Smooth muscle cell of the brain vasculature (primary cell): ENCODE results near the gene KCNN3.

Experiments
- DNase-seq: peaks from one replicate; pipeline ENCODE4 v3.0.0-alpha.2; 2012; ENCODE audit warnings: low read depth, low spot score

The KCNN3 gene

GRCh38 chr1:154861607-154862094 lies 8.4 kb downstream of the KCNN3 start:
- DNase-seq, result no peak

- DNase-seq, result no peak
Measured at GRCh38 chr1:154860156-154860870, 9.8 kb downstream of the KCNN3 start.

DNA sequence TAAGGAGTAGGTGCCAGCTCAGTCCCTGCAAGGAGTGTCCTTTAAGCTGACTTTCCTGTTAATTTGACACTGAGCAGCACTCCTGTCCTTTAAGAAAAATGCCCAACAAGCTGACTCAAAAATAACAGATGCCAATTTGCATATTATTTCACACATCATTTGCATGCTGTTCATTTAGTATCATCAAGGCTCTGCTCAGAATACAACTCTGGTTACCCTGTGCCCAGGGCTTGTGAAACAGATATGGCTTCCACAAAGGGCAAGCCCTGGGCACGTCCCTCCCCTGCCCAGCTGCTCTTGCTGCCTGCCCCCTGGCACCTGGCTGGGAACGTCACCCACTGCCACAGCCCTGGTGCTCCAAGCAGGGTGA lies 10.3 kb downstream of the KCNN3 start:
- DNase-seq, result no peak

DNA sequence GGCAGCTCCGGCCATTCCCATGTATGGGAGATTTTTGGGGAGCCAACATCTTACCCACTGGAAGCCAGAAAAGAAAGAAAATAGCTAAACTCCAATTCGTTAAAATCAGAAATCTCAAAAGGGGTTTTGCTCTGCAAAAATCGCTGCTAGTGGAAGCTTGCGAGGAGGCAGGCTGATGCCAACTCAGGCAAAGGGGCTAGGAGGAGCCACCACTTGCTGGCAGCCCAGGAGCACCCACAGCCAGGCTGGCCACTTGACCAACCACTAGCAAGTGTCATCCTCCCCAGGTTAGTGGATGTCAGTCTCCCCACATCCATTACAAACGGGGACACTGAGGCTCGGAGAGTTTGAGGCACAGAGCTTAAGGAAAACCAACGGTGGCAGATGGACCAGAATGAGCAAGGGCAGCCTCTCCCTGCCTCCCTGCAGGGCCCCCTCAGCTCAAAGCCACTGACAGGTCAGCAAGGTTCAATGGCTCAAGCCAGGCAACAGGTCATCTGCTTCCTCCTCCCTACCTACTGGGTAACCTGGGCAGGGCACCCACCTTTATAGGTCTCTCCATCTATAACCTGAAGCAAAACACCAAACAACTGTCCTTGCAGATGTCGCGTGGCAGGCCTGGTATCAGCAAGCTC lies 10.8 kb downstream of the KCNN3 start:
- no peak for DNase-seq

DNA sequence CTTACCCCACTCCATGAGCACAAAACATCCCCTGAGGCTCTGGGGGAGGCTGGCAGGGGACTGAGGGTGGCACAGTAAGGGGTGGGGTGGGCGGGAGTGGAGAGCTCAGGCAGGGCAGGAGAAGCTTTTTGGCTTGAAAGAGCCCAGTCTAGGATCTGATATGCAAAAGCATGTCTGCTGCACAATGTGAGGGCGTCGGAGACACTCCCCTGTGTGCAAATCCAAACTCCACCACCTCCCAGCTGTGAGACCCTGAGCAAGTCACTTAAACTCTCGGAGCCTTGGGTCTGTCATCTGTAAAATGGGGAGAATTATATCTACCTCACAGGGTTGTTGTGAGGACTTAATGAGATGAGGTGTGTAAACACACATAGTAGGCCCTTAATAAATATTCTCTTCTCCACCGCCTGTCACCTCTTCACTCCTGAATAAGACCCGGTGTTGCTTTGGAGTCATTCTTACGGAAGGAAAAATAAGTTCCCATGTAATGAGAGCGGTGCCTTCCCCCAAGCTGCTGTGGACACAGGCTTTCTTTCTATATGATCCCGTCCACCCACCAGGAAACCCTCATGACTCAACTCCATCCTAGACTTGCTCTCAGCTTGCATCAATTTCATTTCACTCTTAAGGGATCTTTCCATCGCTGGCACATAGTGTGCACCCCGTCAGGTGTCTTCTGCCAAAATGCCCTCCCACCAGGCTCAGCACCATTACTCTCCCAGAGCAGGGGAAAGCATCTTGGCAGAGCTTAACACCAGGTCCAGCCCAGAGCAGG lies 12.5 kb downstream of the KCNN3 start:
- no peak for DNase-seq

DNA sequence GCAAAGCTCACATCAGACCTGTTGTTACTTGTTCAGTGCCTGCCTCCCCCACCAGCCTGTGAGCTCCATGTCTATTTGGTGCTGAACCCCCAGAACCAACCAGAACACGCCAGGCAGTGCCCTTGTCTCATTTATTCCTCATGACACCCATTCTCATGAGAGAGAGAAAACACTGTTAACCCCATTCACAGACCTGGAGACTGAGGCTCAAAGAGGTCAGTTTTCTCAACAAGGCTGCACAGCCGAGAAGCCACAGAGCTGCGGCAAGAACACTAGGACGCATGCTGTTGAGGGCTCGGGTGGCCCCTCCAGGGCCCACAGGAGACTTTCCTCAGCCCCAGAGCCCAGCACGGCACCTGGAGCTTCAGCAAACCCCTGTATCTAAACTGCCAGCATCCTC lies 13.1 kb downstream of the KCNN3 start:
- DNase-seq, result no peak

DNA sequence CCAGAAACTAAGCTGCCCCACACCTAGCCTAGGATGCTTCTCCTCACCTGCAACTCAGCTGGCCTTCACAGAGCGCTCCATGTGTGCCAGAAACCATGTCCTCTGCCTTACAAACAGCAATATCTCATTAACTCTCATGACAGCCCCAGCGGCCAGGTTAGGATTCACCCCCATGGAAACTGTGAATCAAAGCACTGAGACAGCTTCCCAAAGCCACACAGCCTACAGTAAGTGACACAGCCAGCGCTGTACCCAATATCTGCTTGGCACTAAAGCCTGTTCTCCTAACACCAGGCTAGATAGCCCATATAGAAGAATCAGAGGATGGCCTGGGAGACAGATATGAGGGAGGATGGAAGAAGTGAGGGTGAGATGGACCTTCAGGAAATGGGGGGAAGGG lies 13.5 kb downstream of the KCNN3 start:
- no peak for DNase-seq

DNA sequence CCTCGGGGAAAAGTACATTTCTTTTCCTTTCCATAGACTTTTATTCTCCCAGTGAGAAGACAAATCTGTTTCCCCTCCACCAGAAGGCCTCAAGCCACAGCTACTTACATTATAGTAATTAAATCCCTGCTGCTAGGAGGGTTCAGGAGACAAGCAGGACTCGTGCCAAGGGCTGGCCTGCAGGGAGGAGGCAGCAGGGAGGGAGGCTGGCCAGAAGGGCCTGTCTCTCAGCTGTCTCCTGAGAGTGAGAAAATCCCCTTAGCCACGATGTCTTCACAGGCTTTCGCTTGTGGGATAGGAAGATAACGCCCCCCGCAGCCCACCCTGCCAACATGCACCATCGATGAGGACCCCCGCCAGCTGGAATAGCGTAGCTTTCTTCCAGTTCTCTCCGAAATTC lies 14.0 kb downstream of the KCNN3 start:
- DNase-seq, result no peak

DNA sequence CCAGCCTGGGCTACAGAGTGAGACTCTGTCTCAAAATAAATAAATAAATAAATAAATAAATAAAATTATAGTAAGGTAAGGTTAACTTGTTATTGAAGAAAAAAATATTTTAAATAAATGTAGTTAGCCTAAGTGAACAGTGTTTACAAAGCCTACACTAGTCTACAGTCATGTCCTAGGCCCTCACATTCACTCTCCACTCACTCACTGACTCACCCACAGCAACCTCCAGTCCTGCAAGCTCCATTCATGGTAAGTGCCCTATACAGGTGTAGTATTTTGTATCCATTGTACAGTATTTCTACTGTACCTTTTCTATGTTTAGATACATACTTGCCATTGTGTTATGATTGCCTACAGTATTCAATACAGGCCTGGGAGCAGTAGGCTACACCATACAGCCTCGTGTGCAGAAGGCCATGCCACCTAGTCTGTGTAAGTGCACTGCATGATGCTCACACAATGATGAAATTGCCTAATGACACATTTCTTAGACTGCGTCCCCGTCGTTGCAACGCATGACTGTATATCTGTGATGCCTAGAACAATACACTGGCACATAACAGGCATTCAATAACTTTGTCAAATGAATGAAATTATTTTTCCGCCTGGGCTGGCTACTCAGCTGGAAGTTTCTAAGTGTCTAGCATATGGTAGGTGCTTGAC lies 14.8 kb downstream of the KCNN3 start:
- no peak for DNase-seq

GRCh38 chr1:154852845-154853244 lies 17.2 kb downstream of the KCNN3 start:
- no peak for DNase-seq

GRCh38 chr1:154851392-154852177 lies 18.5 kb downstream of the KCNN3 start:
- DNase-seq, result no peak

DNA sequence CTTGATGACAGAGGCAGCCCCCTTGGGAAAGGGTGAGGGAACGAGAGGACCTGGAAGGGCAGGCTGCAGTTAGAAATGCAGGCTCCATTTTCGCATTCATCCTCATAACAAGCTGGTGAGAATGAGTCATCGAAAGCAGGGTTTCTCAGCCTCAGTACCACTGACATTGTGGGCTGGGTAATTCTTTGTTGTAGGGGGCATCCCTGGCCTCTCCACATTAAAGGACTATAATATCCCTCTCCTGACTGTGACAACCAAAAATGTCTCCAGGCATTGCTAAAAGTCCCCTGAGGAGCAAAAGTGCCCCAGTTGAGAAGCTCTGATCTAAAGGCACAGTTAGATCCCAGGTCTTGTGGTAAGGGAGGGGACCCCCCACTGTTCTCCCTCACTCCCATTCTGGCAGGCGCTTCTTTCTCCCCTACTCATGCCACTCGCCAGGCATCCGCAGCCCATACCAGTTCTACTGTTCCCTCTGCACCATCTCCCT lies 20.4 kb downstream of the KCNN3 start:
- no peak for DNase-seq

DNA sequence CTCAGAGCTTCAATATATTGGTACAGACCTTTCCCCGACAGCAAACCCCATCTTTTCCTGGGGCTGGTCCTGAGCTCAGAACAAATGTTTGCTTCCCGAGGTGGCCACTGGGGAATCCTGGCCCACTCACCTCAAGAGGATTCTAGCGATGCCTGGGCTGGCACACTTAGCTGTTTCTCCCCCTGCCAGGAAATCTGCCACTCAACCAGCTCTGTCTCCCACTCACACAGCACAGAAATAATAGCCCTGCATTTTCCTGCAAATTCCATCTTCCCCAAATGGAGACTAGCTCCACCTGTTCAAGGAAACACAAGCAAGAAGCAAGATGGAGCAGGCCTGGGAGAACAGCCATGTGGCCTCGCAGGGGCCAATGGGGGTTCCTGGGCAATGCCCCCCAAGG lies 21.1 kb downstream of the KCNN3 start:
- DNase-seq, result no peak

DNA sequence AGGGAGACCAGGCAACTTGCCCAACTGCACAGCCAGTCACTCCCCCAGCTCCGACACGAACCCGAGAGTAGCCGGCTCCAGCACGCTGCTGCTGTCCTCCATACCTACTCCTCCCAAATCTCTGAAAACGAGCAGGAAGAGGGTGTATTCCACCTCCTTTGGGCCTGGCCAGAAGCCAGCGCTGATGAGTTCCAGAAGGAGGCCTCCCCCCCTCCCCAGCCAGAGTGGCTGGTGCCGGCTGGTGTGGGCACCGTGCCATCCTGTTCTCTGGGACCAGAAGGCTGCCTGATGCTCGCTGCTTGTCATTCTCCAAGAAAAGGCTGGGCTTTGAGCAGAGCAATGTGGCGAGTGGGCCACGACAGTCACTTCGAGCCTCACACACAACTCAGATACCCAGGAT lies 22.2 kb downstream of the KCNN3 start:
- DNase-seq, result no peak

DNA sequence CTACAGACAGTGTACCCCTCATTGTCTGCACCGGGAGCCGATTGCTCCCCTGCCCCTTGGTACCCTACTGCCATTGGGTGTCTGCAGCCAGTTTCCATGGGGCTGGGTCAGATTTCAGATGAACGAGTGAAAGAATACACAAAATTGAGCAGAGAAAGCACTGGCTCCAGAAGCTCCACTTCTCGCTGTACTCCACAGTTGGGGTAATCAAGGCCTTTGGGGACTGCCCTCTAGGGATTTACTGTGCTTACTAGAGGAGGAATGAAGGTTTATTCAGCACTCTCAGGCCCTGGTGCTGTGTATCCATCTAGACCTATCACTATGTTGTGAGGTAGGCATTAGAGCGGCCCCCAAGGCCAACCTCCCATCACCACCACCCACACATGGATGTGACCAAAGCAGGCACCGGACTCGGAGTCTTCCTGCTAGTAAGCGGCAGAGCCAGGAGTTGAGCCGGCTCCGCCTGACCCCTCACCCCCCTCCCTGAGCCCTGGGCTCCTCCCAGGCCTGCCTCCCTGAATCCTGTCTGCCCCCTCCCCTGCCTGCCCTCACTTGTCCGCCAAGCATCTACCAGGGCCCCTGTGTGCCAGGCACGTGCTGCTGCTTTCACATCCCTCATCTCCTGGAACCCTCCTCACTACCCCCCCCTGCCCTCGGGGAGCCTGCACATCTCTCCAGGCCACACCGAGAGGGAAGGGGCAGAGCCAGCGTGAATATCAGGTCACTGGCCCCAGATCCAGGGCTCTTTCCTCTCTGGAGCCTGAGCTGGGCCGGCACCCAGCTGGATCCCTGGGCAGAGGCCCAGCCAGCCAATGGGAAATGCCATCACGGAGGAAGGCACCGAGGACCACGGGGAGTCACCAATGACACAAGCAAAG lies 23.3 kb downstream of the KCNN3 start:
- DNase-seq, result no peak

DNA sequence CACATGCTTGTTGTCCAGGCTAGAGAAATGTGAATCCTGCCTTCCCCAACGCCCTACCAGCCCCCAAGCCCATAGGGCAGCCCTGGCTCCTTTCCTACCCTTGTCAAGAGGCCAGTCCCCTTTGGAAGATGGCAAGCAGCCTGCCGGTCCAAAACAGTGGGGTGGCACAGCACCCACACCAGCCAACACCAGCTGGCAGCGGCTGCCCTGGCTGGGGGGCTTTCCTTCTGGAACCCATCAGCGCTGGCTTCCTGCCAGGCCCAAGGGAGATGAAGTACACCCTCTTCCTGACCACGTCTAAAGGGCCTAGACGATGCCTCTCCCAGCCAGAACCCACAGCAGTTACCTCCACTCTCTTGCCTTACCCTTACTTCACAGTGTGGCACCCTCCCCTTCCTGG lies 24.2 kb downstream of the KCNN3 start:
- DNase-seq, result no peak

- DNase-seq, result no peak
Measured at GRCh38 chr1:154845174-154845573, 24.9 kb downstream of the KCNN3 start.

- no peak for DNase-seq
Measured at GRCh38 chr1:154844297-154844681, 25.8 kb downstream of the KCNN3 start.

DNA sequence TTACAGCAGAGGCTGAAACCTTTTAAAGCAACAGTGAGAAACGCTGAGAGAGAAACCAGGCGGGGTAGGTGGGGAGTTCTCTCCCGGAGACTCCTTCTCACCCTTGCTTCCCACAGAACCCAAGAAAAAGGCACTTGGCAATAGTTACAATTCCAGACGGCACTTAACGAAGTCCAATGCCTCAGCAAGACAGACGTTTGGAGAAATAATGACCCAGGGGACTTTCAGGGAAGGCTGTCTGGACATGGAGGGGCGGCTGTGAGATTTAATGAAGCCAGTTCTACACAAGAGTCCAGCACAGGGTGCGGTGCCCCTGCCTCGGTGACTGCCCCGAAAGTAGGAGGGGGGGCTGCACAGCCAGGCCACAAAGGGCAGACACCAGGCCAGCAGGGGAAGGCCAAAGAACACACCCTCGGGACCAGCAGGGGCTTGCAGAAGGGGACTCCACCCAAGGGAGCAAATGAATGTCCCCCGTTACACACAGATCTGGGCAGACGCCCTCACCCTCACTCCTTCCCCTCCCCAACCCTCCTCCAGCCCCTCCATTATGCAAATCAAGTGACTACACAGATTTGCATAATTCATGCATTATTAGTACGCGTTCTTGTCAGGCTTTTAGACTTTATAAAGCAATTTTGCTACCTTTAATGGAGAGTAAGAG lies 26.3 kb downstream of the KCNN3 start:
- no peak for DNase-seq

- DNase-seq, result no peak
Measured at GRCh38 chr1:154842635-154843034, 27.4 kb downstream of the KCNN3 start.
